ENCODE data around the gene NBPF26.
"Not testable (repeated sequence)": the region's sequence is repeated elsewhere in the genome, so short reads cannot be mapped to it uniquely, and the experiment has no call there.

Gene NBPF26

GRCh38 chr1:120859615-120860234, 136.0 kb downstream of the NBPF26 start:
- DNase-seq: not testable (repeated sequence)

- DNase-seq: not testable (repeated sequence)
Measured at GRCh38 chr1:120878206-120878605, 154.5 kb downstream of the NBPF26 start.

GRCh38 chr1:120880056-120880455, 156.3 kb downstream of the NBPF26 start:
- DNase-seq: not testable (repeated sequence)

GRCh38 chr1:120881934-120882333, 158.2 kb downstream of the NBPF26 start:
- DNase-seq: not testable (repeated sequence)

Data from T1000 (cell line).